ENCODE results near the gene LAIR2.
"Not testable (repeated sequence)": the region's sequence is repeated elsewhere in the genome, so short reads cannot be mapped to it uniquely, and the experiment has no call there.

LAIR2 gene

DNA sequence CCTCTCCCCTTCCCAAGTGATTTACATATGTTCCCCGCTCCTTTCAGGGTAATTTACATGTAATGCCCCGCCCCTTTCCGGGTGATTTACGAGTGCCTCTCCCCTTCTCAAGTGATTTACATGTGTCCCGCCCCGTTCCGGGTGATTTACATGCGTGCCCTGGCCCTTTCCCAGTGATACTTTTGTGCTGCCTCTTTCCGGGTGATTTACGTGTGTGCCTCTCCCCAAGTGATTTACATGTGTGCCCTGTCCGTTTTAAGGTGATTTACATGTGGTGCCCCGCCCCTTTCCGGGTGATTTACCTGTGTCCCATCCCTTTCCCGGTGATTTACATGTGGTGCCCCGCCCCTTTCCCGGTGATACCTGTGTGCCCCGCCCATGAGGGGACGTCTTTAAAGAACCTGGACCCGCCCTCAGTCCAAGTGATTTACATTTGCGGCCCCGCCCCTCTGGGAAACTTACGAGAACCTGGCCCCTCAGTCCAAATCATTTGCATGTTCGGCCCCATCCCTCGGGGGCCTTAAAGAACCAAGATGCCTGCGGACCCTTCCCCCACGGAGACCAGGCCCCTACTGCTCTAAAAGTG, 38.5 kb upstream of the LAIR2 start:
- no peak for TF ChIP-seq PAX5 (IDR thresholded peaks at IDR 0.05; ENCODE audit: insufficient read depth, low read length, severe bottlenecking)
- no peak for TF ChIP-seq POLR2A (IDR thresholded peaks at IDR 0.05; ENCODE audit: low read depth, low read length)
- TF ChIP-seq SPI1 (IDR thresholded peaks at IDR 0.05; ENCODE audit: low read depth, low read length) = no peak
- TF ChIP-seq TAF1 (IDR thresholded peaks at IDR 0.05; ENCODE audit: low read depth, low read length) = no peak
- TF ChIP-seq POU2F2 (IDR thresholded peaks at IDR 0.05; ENCODE audit: low read depth, low read length) = peak; percentile 40; the same call in 1 of the 2 replicates
- TF ChIP-seq POLR2AphosphoS5 (IDR thresholded peaks at IDR 0.05; ENCODE audit: low read depth, low read length) = no peak
- FAIRE-seq = peak; percentile 99
- DNase-seq (ENCODE audit: insufficient read length, low spot score) = no peak

DNA sequence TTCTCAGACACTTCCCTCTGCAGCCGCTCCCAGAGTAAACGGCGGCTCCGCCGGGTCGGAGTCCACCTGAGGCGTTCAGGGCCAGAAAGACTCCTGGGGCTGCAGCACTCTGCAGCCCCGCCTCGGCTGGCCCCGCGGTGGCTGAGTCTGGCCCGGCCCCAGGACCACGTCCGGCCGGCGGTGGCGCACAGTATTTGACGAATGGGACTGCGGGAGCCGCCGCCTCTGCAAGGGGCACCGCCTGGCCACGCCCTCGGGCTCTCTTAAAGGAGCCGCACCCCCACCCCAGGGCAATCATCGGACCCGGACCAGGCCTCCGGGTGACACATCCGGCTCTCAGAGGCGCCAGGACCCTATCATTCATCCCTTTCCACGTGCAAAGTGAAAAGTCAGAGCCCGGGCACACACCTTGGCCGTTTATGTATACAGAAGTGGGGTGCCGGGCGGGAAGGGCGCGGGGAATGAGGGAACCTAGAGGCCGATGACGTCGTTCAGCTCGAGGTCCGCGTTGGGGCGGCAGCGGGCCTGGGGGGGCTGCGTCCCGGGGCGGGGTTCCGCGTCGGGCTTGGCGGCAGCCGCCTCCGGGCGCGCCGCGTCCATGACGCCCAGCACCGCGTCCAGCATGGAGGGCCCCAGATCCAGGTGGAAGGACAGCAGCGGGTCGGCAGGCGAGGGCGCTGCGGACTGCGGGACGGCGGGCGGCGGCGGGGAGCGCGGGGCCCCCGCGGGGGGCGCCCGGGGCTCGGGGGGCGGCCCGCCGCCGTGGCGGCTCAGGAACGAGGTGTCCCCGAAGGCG, 37.8 kb upstream of the LAIR2 start:
- peak; percentile 31; the same call in 1 of the 2 replicates for TF ChIP-seq POLR2AphosphoS5 (IDR thresholded peaks at IDR 0.05; ENCODE audit: low read depth, low read length)
- TF ChIP-seq POU2F2 (IDR thresholded peaks at IDR 0.05; ENCODE audit: low read depth, low read length) = no peak
- TF ChIP-seq POLR2A (IDR thresholded peaks at IDR 0.05; ENCODE audit: low read depth, low read length) = 0 out of 2 replicates have a peak, but pooled peaks have one; percentile 15
- no peak for TF ChIP-seq SPI1 (IDR thresholded peaks at IDR 0.05; ENCODE audit: low read depth, low read length)
- no peak for TF ChIP-seq TAF1 (IDR thresholded peaks at IDR 0.05; ENCODE audit: low read depth, low read length)
- TF ChIP-seq PAX5 (IDR thresholded peaks at IDR 0.05; ENCODE audit: insufficient read depth, low read length, severe bottlenecking) = no peak
- FAIRE-seq (no peak), DNase-seq (ENCODE audit: insufficient read length, low spot score) (peak; percentile 90)

DNA sequence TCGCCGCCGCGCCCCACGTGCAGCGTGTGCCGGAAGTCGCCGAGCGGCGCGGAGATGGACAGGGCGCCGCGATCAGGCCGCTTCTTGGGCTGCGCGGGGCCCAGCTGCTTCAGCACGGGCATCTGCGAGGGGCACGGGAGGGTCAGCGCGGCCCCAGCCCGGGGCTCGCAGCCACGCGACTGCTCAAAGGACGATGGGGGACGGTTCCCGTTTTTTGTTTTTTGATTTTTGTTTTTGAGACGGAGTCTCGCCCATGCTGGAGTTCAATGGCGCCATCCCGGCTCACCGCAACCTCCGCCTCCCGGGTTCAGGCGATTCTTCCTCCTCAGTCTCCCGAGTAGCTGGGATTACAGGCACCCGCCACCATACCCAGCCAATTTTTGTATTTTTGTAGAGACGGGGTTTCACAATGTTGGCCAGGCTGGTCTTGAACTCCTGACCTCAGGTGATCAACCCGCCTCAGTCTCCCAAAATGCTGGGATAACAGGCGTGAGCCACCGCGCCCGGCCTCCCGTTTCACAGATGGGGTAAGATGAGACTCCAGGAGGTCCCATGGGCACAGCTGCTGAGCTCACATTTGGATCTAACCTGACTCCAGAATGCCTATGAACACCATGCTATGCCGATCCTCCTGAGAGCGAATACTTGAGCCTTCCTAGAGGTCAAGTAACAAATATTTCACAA, 37.1 kb upstream of the LAIR2 start:
- TF ChIP-seq POU2F2 (IDR thresholded peaks at IDR 0.05; ENCODE audit: low read depth, low read length) = no peak
- TF ChIP-seq POLR2AphosphoS5 (IDR thresholded peaks at IDR 0.05; ENCODE audit: low read depth, low read length) = no peak
- TF ChIP-seq PAX5 (IDR thresholded peaks at IDR 0.05; ENCODE audit: insufficient read depth, low read length, severe bottlenecking) = no peak
- TF ChIP-seq SPI1 (IDR thresholded peaks at IDR 0.05; ENCODE audit: low read depth, low read length) = no peak
- no peak for TF ChIP-seq TAF1 (IDR thresholded peaks at IDR 0.05; ENCODE audit: low read depth, low read length)
- no peak for TF ChIP-seq POLR2A (IDR thresholded peaks at IDR 0.05; ENCODE audit: low read depth, low read length)
- FAIRE-seq (no peak), DNase-seq (ENCODE audit: insufficient read length, low spot score) (no peak)

DNA sequence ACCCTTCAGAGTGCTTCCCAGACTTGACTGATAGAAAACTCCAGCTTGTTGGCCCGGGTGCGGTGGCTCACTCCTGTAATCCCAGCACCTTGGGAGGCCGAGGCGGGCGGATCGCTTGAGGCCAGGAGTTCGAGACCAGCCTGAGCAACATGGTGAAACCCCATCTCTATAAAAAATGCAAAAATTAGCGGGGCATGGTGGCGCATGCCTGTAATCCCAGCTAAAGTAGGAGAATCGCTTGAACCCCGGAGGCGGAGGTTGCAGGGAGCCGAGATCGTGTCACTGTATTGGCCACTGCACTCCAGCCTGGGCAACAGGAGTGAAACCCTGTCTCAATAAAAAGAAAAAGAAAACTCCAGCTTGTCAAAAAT, 36.5 kb upstream of the LAIR2 start:
- DNase-seq (ENCODE audit: insufficient read length, low spot score); FAIRE-seq: not testable (repeated sequence)

DNA sequence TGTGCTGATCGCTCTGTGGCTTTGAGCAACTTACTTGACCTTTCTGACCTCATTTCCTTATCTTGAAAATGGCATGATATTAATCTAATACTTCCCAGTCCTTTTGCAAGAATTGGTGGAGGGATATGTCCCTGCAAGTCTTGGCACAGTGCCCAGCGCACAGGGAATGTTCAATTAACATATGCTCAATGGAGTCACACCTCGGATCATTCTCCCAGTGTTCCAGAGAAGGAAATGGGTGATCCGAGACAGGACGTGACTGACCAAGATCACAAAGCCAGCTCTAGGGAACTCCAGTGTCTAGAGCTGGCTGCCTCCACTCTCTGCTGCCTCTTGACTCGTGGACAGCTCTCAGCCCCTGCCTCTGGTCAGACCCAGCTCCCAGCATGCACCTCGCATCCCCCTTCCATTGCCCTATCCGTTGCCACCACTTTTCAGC, 33.1 kb upstream of the LAIR2 start:
- no peak for FAIRE-seq
- DNase-seq (ENCODE audit: insufficient read length, low spot score) = no peak
- TF ChIP-seq PAX5 (IDR thresholded peaks at IDR 0.05; ENCODE audit: insufficient read depth, low read length, severe bottlenecking) (no peak), SPI1 (IDR thresholded peaks at IDR 0.05; ENCODE audit: low read depth, low read length) (no peak), POLR2AphosphoS5 (IDR thresholded peaks at IDR 0.05; ENCODE audit: low read depth, low read length) (no peak), POU2F2 (IDR thresholded peaks at IDR 0.05; ENCODE audit: low read depth, low read length) (no peak)

DNA sequence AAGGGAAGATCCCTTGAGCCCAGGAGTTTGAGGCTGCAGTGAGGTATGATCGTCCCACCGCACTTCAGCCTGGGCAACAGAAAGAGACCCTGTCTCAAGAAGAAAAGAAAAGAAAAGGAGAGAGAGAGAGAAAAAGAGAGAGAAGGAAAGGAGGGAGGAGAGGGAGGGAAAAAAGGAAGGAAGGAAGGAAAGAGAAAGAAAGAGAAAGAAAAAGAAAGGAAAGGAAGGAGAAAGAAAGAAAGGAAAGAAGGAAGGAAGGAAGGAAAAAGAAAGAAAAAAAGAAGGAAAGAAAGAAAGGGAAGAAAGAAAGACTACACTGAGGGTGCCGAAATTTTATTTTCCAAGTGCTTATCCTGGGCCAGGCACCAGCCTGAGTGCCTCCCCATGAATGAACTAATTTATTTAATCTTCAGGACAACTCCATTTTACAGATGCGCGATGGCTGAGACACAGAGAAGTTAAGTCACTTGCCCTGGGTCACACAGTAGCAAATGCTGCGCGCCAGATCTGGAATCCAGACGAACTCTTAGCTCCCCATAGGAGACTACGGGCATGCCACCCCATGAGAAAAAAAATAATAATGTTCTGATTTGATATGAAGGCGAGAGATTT, 32.2 kb upstream of the LAIR2 start:
- DNase-seq (ENCODE audit: insufficient read length, low spot score) = no peak
- TF ChIP-seq SPI1 (IDR thresholded peaks at IDR 0.05; ENCODE audit: low read depth, low read length) = no peak
- FAIRE-seq = no peak

DNA sequence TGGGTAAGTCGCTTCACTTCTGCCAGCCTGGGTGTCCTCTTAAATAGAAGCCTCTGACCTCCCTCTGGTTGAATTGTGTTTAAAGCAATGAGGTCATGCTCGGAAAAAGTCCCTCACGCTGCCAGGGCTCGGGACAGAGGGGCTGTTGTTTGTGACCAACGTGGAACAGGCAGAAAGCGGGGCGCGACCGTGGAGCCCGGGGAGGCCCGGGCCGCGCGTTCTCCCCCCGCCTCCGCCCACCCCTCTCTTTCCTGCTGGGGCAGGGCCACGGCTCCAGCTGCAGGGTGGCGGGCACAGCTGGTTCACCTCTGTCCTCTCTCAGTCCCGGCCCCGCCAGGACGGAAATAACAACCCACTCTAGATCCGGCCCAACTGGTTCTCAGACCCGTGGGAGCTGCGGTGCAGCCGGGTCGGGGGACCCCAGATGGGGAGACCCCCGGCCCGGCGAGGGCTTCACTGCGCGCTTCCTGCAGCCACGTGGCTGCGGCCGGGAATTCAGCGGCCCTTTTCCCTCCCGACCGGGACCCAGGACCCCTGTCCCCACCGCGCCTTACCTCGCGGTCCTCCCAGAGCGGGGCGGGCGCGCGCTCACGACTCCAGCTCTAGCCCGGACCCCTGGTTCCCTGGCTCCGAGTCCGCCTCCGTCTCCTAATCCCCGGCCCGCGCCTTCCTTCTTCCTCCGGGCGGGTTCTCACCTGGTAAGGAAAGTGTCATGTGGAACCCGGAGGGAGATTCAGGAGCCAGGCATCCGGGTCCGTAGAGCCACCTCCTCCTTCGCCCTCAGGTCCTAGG, 31.4 kb upstream of the LAIR2 start:
- FAIRE-seq = no peak
- TF ChIP-seq TAF1 (IDR thresholded peaks at IDR 0.05; ENCODE audit: low read depth, low read length) = no peak
- TF ChIP-seq POU2F2 (IDR thresholded peaks at IDR 0.05; ENCODE audit: low read depth, low read length) = no peak
- no peak for TF ChIP-seq SPI1 (IDR thresholded peaks at IDR 0.05; ENCODE audit: low read depth, low read length)
- no peak for TF ChIP-seq POLR2AphosphoS5 (IDR thresholded peaks at IDR 0.05; ENCODE audit: low read depth, low read length)
- TF ChIP-seq PAX5 (IDR thresholded peaks at IDR 0.05; ENCODE audit: insufficient read depth, low read length, severe bottlenecking) = no peak
- no peak for TF ChIP-seq POLR2A (IDR thresholded peaks at IDR 0.05; ENCODE audit: low read depth, low read length)
- no peak for DNase-seq (ENCODE audit: insufficient read length, low spot score)

DNA sequence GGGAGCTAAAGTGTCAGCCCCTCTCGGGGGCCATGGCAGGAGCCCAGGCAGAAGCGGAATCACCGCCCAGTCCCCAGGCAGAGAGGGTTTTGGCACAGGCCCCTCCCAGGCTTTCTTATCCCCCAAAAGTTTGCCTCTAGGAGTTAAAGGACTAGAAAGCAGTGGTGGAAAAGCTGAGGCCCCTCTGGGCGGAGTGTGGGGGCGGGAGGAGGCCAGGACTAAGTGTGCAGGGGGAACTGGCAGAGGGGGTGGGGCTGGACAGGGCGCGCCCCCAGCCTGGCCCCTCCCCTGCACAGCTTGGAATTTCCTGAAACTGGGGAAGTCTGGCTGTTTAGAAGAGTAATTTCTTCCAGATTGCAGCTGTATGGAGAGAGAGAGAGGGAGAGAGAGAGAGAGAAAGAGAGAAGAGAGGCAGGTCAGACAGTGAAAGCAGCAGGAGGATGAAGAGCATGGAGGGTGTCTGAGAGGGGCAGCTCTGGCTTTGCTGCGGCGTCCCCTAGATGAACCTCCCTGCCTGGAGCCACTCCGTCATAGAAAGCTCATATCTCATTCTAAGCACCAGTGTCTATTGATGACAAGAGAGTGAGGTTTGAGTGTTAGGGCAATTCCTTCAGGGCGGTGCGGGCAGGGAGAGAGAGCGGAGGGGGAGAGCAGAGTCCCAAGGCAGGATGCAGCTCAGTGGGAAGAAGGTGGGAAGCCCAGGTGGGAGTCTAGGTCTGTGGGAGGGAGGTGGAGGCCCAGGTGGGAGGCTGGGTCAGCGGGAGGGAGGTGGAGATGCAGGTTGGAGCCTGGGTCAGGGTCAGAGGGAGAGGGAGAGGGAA, 29.4 kb upstream of the LAIR2 start, which contains the start of gene CDC42EP5:
Gene CDC42EP5 (minus strand): TSS at position 226 of the 821 bp plus-strand sequence. CDS start 7,749 bp downstream, outside the sequence.
- TF ChIP-seq POLR2AphosphoS5 (IDR thresholded peaks at IDR 0.05; ENCODE audit: low read depth, low read length) (no peak), SPI1 (IDR thresholded peaks at IDR 0.05; ENCODE audit: low read depth, low read length) (no peak), TAF1 (IDR thresholded peaks at IDR 0.05; ENCODE audit: low read depth, low read length) (no peak), PAX5 (IDR thresholded peaks at IDR 0.05; ENCODE audit: insufficient read depth, low read length, severe bottlenecking) (no peak), POLR2A (IDR thresholded peaks at IDR 0.05; ENCODE audit: low read depth, low read length) (no peak), POU2F2 (IDR thresholded peaks at IDR 0.05; ENCODE audit: low read depth, low read length) (no peak)
- DNase-seq (ENCODE audit: insufficient read length, low spot score) (no peak), FAIRE-seq (no peak)
